LNCaP clone FGC (cell line): ENCODE measurements around the gene MCM5.

Source experiments
- DNase-seq: peaks from one replicate; pipeline ENCODE4 v3.0.0-alpha.2; 2011; ENCODE audit warnings: low read depth
- H3K4me3 ChIP-seq: 2 replicates; pipeline ENCODE4 v1.5.1; 2011; ENCODE audit warnings: mild to moderate bottlenecking, low read depth, low read length, control low read depth
- TF ChIP-seq, protein P1 (sequence below): IDR thresholded peaks from 2 replicates; pipeline ENCODE4 v1.5.1; 2012; ENCODE audit warnings: mild to moderate bottlenecking; ENCODE audit not compliant: control insufficient read depth, insufficient read depth; ENCODE audit errors: extremely low read depth

Gene MCM5

DNA sequence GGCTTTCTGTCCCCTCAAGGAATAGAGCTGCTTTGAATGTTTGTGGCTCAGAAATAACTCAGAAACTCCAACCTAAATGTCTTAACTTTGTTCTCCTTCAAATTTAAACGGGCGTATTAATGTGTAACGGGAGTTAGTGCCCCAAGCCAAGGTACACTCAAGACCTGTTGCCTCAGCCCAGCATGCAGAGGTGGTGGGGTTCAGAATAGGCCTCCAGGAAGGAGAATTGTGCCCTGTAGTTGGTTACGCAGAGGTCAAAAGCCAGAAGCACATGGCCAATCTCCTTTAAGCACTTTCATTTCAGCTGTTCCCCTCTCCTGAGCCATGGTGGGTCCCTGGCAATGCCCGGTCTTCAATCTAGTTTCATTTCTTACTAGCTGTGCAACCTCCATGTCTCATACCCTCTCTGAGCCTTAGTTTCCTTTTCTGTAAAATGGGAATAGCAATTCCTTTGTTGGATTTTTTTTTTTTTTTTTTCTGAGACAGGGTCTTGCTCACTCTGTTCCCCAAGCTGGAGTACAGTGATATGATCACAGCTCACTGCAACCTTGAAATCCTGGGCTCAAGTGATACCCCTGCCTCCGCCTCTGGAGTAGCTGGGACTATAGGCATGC is 14.9 kb upstream of the MCM5 start:
- no peak for DNase-seq
- H3K4me3 ChIP-seq, result no peak overlapping the region
- TF ChIP-seq, protein P1, sequence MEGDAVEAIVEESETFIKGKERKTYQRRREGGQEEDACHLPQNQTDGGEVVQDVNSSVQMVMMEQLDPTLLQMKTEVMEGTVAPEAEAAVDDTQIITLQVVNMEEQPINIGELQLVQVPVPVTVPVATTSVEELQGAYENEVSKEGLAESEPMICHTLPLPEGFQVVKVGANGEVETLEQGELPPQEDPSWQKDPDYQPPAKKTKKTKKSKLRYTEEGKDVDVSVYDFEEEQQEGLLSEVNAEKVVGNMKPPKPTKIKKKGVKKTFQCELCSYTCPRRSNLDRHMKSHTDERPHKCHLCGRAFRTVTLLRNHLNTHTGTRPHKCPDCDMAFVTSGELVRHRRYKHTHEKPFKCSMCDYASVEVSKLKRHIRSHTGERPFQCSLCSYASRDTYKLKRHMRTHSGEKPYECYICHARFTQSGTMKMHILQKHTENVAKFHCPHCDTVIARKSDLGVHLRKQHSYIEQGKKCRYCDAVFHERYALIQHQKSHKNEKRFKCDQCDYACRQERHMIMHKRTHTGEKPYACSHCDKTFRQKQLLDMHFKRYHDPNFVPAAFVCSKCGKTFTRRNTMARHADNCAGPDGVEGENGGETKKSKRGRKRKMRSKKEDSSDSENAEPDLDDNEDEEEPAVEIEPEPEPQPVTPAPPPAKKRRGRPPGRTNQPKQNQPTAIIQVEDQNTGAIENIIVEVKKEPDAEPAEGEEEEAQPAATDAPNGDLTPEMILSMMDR, result no peak

- DNase-seq, result no peak
- TF ChIP-seq, protein P1, result no peak
- no peak overlapping the region for H3K4me3 ChIP-seq
Measured at GRCh38 chr22:35386670-35387288, 13.2 kb upstream of the MCM5 start.

GRCh38 chr22:35390933-35391332 is 9.0 kb upstream of the MCM5 start:
- DNase-seq, result no peak
- TF ChIP-seq, protein P1, result no peak
- H3K4me3 ChIP-seq, result no peak overlapping the region

DNA sequence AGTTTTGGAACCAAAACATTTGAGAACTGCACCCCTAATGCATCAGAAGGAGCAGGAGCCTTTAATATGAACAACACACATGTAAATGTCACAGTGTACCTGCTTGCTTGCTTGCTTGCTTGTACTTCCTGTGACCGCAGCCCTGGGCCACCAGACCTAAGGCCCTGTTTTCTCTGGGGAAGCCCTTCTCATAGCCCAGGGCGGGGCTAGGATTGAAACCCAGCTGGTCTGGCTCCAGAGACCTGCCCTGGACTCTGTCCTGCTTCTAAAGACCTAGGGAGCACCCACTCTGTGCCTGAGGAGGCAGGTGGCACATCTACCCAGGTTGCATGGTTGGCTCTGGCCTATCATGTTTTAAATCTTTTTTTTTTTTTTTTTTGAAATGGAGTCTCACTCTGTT is 7.6 kb upstream of the MCM5 start:
- TF ChIP-seq, protein P1, result no peak
- DNase-seq, result no peak
- no peak overlapping the region for H3K4me3 ChIP-seq

GRCh38 chr22:35393116-35394010 is 6.6 kb upstream of the MCM5 start:
- no peak for DNase-seq

DNA sequence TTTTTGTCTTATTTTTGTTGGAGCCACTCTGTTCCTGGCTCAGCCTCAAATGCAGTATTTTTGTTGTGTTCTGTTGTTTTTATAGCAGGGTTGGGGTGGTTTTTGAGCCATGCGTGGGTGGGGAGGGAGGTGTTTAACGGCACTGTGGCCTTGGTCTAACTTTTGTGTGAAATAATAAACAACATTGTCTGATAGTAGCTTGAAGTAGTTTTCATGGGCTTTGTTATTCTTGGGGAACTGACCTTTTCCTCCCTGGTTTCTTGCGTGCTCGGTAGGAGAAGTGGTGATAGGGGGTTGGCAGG is 6.0 kb upstream of the MCM5 start:
- TF ChIP-seq, protein P1, result no peak
- no peak for DNase-seq
- no peak overlapping the region for H3K4me3 ChIP-seq

More at GRCh38 chr22:35393116-35394010, 6.6 kb upstream of the MCM5 start:
- H3K4me3 ChIP-seq, result no peak overlapping the region
- TF ChIP-seq, protein P1, result no peak
